ENCODE measurements around the gene DCAF15. TPM values are rescaled to one million over a fixed set of nuclear protein-coding genes. Genes with fewer than 3 reads are reported as not detected.

DCAF15 gene
- polyA plus RNA-seq, 1 donor, result 20.9 TPM

Other genes with a start within 250 kb of the DCAF15 start
- gene MRI1, start 188.0 kb upstream of the DCAF15 start, polyA plus RNA-seq (ENCODE audit: insufficient read length), result 23.4 TPM
- 115 TPM for gene C19orf53, start 178.1 kb upstream of the DCAF15 start, polyA plus RNA-seq (ENCODE audit: insufficient read length)
- 2.9 TPM for gene ZSWIM4, start 157.1 kb upstream of the DCAF15 start, polyA plus RNA-seq (ENCODE audit: insufficient read length)
- 2.0 TPM for gene NANOS3, start 75.4 kb upstream of the DCAF15 start, polyA plus RNA-seq (ENCODE audit: insufficient read length)
- gene BRME1, start 46.4 kb upstream of the DCAF15 start, polyA plus RNA-seq (ENCODE audit: insufficient read length), result 3.0 TPM
- 13.2 TPM for gene CC2D1A, start 46.3 kb upstream of the DCAF15 start, polyA plus RNA-seq (ENCODE audit: insufficient read length)
- 0.75 TPM for gene PODNL1, start 14.1 kb upstream of the DCAF15 start, polyA plus RNA-seq (ENCODE audit: insufficient read length)
- 5.8 TPM for gene RFX1, start 53.8 kb downstream of the DCAF15 start, polyA plus RNA-seq (ENCODE audit: insufficient read length)
- gene RLN3, start 75.6 kb downstream of the DCAF15 start, polyA plus RNA-seq (ENCODE audit: insufficient read length), result not detected
- 3.0 TPM for gene IL27RA, start 79.3 kb downstream of the DCAF15 start, polyA plus RNA-seq (ENCODE audit: insufficient read length)
- 0.28 TPM for gene PALM3, start 109.6 kb downstream of the DCAF15 start, polyA plus RNA-seq (ENCODE audit: insufficient read length)
- gene MISP3, start 120.3 kb downstream of the DCAF15 start, polyA plus RNA-seq (ENCODE audit: insufficient read length), result 0.65 TPM
- not detected for gene C19orf67, start 133.3 kb downstream of the DCAF15 start, polyA plus RNA-seq (ENCODE audit: insufficient read length)
- gene SAMD1, start 138.2 kb downstream of the DCAF15 start, polyA plus RNA-seq (ENCODE audit: insufficient read length), result 45.6 TPM
- gene PRKACA, start 165.3 kb downstream of the DCAF15 start, polyA plus RNA-seq (ENCODE audit: insufficient read length), result 501 TPM
- 6.7 TPM for gene ASF1B, start 184.1 kb downstream of the DCAF15 start, polyA plus RNA-seq (ENCODE audit: insufficient read length)

All from forelimb muscle (tissue), 1 donor.